AG09309 (cell line): ENCODE data around the gene ABHD15.

ENCODE experiments used
- DNase-seq: peaks from one replicate; pipeline ENCODE4 v3.0.0-alpha.2; 2010; ENCODE audit warnings: low read depth
- H3K4me3 ChIP-seq: 2 replicates; pipeline ENCODE4 v1.5.1; 2011; ENCODE audit warnings: mild to moderate bottlenecking, low read depth, low read length, moderate library complexity; ENCODE audit not compliant: control insufficient read depth
- TF ChIP-seq, protein P1 (sequence below): IDR thresholded peaks from 2 replicates; pipeline ENCODE4 v1.5.1; 2011; ENCODE audit warnings: mild to moderate bottlenecking, low read depth, low read length, inconsistent platforms; ENCODE audit not compliant: insufficient read depth, control insufficient read depth; ENCODE audit errors: missing control alignments

Gene ABHD15

DNA sequence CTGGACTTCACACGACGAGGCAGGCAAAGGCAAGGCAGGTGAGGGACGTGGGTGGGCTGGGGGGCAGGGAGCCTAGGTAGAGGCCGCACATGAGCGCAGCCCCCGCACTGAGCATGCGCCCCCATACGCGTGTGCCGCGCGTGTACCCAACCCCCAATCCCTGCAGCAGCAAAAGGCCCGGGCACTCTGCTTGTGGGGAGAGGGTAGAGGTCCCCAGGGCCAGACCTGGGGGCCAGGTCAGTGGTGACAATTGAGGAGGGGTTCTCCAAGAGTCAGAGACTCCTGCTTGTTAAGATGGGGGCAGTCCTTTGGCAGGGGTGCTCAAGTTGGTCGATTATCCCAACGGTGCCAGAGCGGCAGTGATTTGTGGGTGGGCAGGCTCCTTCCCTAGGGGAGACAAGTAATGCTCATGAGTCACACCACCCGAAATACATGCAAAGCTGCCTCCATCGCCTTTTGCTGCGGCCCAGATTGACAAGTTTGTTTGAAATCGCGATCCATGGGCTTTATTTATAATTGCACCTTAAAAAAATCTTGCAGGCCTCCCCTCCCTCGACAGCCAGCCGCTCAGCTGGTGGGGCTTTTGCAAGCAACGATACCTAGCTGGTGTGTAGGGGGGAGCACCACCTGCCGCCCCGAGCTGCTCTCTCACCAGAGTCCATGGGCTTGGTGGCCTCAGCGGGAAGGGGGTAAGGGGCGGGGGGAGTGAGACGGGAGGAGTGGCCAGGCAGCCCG is 23.7 kb upstream of the ABHD15 start:
- peak overlapping the region; percentile 48 for H3K4me3 ChIP-seq
- TF ChIP-seq, protein P1, sequence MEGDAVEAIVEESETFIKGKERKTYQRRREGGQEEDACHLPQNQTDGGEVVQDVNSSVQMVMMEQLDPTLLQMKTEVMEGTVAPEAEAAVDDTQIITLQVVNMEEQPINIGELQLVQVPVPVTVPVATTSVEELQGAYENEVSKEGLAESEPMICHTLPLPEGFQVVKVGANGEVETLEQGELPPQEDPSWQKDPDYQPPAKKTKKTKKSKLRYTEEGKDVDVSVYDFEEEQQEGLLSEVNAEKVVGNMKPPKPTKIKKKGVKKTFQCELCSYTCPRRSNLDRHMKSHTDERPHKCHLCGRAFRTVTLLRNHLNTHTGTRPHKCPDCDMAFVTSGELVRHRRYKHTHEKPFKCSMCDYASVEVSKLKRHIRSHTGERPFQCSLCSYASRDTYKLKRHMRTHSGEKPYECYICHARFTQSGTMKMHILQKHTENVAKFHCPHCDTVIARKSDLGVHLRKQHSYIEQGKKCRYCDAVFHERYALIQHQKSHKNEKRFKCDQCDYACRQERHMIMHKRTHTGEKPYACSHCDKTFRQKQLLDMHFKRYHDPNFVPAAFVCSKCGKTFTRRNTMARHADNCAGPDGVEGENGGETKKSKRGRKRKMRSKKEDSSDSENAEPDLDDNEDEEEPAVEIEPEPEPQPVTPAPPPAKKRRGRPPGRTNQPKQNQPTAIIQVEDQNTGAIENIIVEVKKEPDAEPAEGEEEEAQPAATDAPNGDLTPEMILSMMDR: no peak
- DNase-seq: no peak

DNA sequence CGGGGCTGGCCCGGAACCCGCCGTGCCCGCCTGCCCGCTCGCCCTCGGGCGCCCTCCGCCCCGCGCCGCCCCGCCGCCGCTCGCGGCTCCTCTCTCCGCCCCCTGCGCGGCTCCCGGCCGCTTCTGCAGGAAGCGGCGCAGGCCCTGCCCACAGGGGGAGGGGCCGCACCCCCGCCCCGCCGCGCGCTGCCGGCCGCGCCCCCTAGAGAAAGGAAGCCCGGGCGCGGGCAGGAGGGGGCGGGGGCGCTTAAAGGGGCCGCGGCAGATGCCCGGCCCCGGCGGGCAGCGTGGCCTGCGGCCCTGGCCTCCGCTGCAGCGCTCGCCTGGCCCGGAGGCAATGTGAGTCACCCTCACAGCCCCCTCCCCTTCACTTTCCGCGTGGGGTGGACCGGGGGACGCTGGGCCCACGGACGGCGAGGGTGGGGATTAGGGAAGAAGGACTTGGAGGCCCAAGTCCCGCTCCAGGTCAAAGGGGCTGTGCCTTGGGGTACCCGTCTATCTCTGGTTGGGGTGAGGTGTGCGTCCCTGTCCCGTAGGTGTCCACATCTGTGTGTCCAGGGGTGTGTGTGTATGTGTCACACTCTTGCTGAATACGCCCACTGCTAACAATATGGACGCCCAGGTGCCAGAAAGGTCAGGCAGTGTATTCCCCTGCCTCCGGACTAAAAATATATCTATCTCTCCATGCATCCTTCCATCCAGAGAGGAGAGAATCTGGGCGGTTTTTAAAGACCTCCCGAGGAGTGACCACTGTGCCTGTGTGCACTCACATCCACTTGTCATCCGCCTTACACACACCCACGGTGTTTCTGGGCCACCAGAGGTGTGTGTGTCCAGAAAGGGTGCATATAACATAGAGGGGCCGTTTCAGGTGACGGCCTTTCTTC is 22.9 kb upstream of the ABHD15 start, which contains the start of gene GIT1:
GIT1 (minus strand) TSS at position 125 of the 887 bp plus-strand sequence. CDS start 270 bp downstream, outside the sequence.
- TF ChIP-seq, protein P1: no peak
- DNase-seq: no peak
- H3K4me3 ChIP-seq: peak within 1 kb of the TSS; percentile 89

DNA sequence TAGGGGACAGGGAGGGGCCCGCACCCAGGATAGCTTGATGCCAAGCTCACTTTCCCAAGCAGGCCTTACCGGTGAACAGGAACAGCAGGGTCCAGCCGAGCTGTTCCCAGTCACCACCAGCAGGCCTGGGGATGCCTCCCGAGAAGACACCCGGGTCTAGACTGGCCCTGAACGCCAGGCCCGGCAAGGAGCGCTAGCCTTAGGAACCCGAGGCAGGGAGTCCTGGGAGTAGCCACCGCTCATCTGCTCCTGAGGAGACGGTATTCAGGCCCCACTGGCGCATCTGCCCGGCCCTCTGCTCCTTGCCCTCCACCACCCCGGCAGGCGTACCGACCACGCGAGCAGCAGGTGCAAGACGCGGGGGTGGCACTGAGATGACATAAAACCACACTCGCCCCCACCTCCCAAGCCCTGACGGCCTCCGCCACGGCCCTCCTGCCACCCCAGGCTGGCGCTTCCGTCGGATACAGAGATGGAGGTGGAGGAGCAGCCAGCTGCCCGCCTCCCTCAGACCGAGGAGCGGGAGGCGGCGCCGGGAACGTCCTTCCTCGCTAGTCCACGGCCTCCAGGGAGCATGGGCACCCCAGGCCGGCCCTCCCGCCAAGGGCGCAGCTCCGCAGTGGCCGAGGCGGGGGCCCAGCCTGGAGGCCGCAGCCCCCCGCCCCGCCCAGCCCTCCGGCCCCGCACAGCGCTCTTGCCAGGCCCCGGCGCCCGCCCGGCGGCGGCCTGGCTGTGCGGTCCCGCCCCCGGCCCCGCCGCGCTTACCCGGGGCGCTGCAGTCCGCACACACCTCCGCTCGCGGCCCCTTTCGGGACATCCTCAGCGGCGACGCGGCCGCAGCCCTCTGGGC is 21.9 kb upstream of the ABHD15 start:
- TF ChIP-seq, protein P1: no peak
- H3K4me3 ChIP-seq: peak overlapping the region; percentile 89
- DNase-seq: no peak

DNA sequence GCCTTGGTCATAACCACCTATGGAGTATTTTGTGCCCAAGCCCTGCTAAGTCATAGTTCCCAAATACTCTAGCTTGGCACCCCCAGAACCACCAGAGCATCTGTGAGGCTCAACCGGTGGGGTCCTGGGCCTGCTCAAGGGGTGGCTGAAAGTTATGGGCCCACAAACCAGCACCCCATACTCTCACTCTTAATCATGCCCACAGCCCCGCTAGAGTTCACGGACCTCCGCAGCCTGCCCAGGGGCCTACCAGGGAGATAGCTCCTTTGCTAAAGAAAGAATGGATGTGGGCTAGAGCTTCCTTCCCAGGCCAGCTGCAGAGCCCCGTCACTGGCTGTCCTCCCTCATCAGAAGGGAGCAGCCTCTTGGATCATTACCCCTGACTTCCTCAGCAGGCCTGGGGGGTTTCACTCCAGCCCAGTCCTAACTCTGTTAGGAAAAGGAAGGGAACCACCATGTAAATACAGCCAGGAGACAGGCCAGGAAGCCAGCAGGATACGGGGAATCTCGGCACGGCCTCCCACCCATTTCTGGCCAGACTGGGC is 21.3 kb upstream of the ABHD15 start:
- peak overlapping the region; percentile 89 for H3K4me3 ChIP-seq
- TF ChIP-seq, protein P1: no peak
- no peak for DNase-seq

DNA sequence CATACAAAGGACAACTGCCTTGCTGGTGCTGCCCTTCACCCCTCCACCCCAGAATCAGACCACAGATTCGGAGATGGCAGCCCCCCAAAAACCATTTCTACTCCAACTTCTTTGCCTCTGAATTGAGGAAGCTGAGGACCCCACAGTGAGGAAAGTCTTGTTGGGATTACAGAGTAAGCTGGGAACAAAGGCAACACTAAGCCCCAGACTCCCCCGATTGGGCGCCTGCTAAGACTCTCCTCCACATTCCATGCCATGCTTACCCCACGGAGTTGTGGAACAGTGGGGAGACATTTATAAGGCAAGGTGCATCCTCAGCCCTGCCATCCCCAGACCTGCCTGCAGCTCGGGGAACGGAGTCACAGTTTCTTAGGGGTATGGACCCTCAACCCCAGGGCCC is 20.8 kb upstream of the ABHD15 start:
- TF ChIP-seq, protein P1: no peak
- DNase-seq: no peak
- H3K4me3 ChIP-seq: peak overlapping the region; percentile 89
